Measurements from ENCODE around the gene ARHGAP12.

The ARHGAP12 gene

GRCh38 chr10:31935678-31936077 lies 7.0 kb upstream of the ARHGAP12 start:
- Histone ChIP-seq H3K4me3 (IDR thresholded peaks at IDR 0.05; ENCODE audit: insufficient read depth, low read depth, low read length) (no peak overlapping the region), H3K36me3 (ENCODE audit: insufficient read depth) (no peaks in the 10 kb centered on the region), H4K20me1 (ENCODE audit: insufficient read depth) (no peaks in the 10 kb centered on the region), H3K27me3 (ENCODE audit: insufficient read depth, low read depth) (no peaks in the 10 kb centered on the region), H3K4me2 (no peak overlapping the region), H3K27ac (no peak overlapping the region), H3K79me2 (ENCODE audit: insufficient read depth, low read depth) (no peaks in the 10 kb centered on the region), H2AFZ (ENCODE audit: low read depth) (no peak overlapping the region), H3K4me1 (ENCODE audit: low read depth, poor library complexity, severe bottlenecking) (peaks cover 16% of the 10 kb centered on the region), H3K9ac (no peak overlapping the region)
- TF ChIP-seq CTCF (conservative IDR thresholded peaks at IDR 0.05; ENCODE audit: low read depth, low read length): no peak

GRCh38 chr10:31932838-31933237 lies 4.2 kb upstream of the ARHGAP12 start:
- H3K79me2 ChIP-seq (ENCODE audit: insufficient read depth, low read depth): no peaks in the 10 kb centered on the region
- no peak overlapping the region for H2AFZ ChIP-seq (ENCODE audit: low read depth)
- H3K4me3 ChIP-seq (IDR thresholded peaks at IDR 0.05; ENCODE audit: insufficient read depth, low read depth, low read length): no peak overlapping the region
- H4K20me1 ChIP-seq (ENCODE audit: insufficient read depth): no peaks in the 10 kb centered on the region
- peaks cover 19% of the 10 kb centered on the region for H3K4me1 ChIP-seq (ENCODE audit: low read depth, poor library complexity, severe bottlenecking)
- H3K27ac ChIP-seq: no peak overlapping the region
- H3K36me3 ChIP-seq (ENCODE audit: insufficient read depth): no peaks in the 10 kb centered on the region
- TF ChIP-seq CTCF (conservative IDR thresholded peaks at IDR 0.05; ENCODE audit: low read depth, low read length): no peak
- no peak overlapping the region for H3K4me2 ChIP-seq
- H3K27me3 ChIP-seq (ENCODE audit: insufficient read depth, low read depth): no peaks in the 10 kb centered on the region
- H3K9ac ChIP-seq: no peak overlapping the region

- H3K9ac ChIP-seq: peak overlapping the region; percentile 53; the same call in 1 of the 2 replicates
- no peak overlapping the region for H3K4me3 ChIP-seq (IDR thresholded peaks at IDR 0.05; ENCODE audit: insufficient read depth, low read depth, low read length)
- peak overlapping the region; percentile 98 for H3K4me2 ChIP-seq
These were observed 2.2 kb upstream of the ARHGAP12 start for GRCh38 chr10:31930856-31931255.

GRCh38 chr10:31930023-31930751 lies 1.6 kb upstream of the ARHGAP12 start:
- H3K4me3 ChIP-seq (IDR thresholded peaks at IDR 0.05; ENCODE audit: insufficient read depth, low read depth, low read length): no peak overlapping the region
- H3K4me1 ChIP-seq (ENCODE audit: low read depth, poor library complexity, severe bottlenecking): peaks cover 24% of the 10 kb centered on the region
- H3K4me2 ChIP-seq: peak overlapping the region; percentile 98
- H3K9ac ChIP-seq: peak overlapping the region; percentile 53; the same call in 1 of the 2 replicates
- H3K27me3 ChIP-seq (ENCODE audit: insufficient read depth, low read depth): no peaks in the 10 kb centered on the region
- peaks cover 20% of the 10 kb centered on the region; the same call in 1 of the 2 replicates for H3K79me2 ChIP-seq (ENCODE audit: insufficient read depth, low read depth)
- no peaks in the 10 kb centered on the region for H4K20me1 ChIP-seq (ENCODE audit: insufficient read depth)
- peak overlapping the region; percentile 84 for H2AFZ ChIP-seq (ENCODE audit: low read depth)
- H3K36me3 ChIP-seq (ENCODE audit: insufficient read depth): no peaks in the 10 kb centered on the region
- no peak for TF ChIP-seq CTCF (conservative IDR thresholded peaks at IDR 0.05; ENCODE audit: low read depth, low read length)
- peak overlapping the region; percentile 29 for H3K27ac ChIP-seq

More at GRCh38 chr10:31930856-31931255, 2.2 kb upstream of the ARHGAP12 start:
- H3K36me3 ChIP-seq (ENCODE audit: insufficient read depth): no peaks in the 10 kb centered on the region
- peaks cover 24% of the 10 kb centered on the region for H3K4me1 ChIP-seq (ENCODE audit: low read depth, poor library complexity, severe bottlenecking)
- peak overlapping the region; percentile 84 for H2AFZ ChIP-seq (ENCODE audit: low read depth)
- no peaks in the 10 kb centered on the region for H4K20me1 ChIP-seq (ENCODE audit: insufficient read depth)
- no peaks in the 10 kb centered on the region for H3K27me3 ChIP-seq (ENCODE audit: insufficient read depth, low read depth)
- H3K27ac ChIP-seq: peak overlapping the region; percentile 29; the same call in 1 of the 2 replicates
- no peak for TF ChIP-seq CTCF (conservative IDR thresholded peaks at IDR 0.05; ENCODE audit: low read depth, low read length)
- peaks cover 18% of the 10 kb centered on the region; the same call in 1 of the 2 replicates for H3K79me2 ChIP-seq (ENCODE audit: insufficient read depth, low read depth)

Data from KMS-11 (cell line).